Measurements from ENCODE around the gene OR52B2. TPM values are rescaled to one million over a fixed set of nuclear protein-coding genes. Genes with fewer than 3 reads are reported as not detected.
"Not testable (repeated sequence)": the region's sequence is repeated elsewhere in the genome, so short reads cannot be mapped to it uniquely, and the experiment has no call there.

Gene OR52B2
- total and polyA plus RNA-seq, 7 donors: not detected

DNA sequence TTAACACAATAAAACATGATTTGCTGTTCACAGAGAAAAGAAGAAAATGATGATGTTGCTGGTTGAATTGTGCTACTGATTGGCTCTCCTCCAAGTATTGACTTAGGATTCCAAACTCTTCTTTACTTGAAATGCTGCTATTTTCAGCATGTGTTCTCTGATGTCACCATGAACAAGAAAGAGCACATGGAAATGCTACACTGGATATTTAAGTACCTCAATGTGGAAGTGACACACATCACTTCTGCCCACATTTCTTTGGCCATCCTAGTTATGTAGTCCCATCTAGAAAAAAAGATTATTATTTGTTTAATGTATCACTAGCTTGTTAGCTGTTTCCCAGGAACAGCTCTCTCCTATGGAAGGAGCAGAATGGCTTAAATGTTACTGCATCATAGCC, 27.2 kb downstream of the OR52B2 start:
- Histone ChIP-seq H3K4me3 (no peak overlapping the region), H3K27me3 (no peaks in the 10 kb centered on the region), H3K4me1 (no peaks in the 10 kb centered on the region), H3K9me3 (no peaks in the 10 kb centered on the region), H3K36me3 (no peaks in the 10 kb centered on the region), H3K27ac (no peak overlapping the region)
- intact Hi-C loops (cut with DNase I): no loop called here
- no peak for TF ChIP-seq POLR2AphosphoS5 (IDR thresholded peaks at IDR 0.05)
- TF ChIP-seq POLR2A (IDR thresholded peaks at IDR 0.05): no peak
- TF ChIP-seq EP300 (IDR thresholded peaks at IDR 0.05): no peak
- TF ChIP-seq, protein P1, sequence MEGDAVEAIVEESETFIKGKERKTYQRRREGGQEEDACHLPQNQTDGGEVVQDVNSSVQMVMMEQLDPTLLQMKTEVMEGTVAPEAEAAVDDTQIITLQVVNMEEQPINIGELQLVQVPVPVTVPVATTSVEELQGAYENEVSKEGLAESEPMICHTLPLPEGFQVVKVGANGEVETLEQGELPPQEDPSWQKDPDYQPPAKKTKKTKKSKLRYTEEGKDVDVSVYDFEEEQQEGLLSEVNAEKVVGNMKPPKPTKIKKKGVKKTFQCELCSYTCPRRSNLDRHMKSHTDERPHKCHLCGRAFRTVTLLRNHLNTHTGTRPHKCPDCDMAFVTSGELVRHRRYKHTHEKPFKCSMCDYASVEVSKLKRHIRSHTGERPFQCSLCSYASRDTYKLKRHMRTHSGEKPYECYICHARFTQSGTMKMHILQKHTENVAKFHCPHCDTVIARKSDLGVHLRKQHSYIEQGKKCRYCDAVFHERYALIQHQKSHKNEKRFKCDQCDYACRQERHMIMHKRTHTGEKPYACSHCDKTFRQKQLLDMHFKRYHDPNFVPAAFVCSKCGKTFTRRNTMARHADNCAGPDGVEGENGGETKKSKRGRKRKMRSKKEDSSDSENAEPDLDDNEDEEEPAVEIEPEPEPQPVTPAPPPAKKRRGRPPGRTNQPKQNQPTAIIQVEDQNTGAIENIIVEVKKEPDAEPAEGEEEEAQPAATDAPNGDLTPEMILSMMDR (IDR thresholded peaks at IDR 0.05): no peak
- DNase-seq: no peak

DNA sequence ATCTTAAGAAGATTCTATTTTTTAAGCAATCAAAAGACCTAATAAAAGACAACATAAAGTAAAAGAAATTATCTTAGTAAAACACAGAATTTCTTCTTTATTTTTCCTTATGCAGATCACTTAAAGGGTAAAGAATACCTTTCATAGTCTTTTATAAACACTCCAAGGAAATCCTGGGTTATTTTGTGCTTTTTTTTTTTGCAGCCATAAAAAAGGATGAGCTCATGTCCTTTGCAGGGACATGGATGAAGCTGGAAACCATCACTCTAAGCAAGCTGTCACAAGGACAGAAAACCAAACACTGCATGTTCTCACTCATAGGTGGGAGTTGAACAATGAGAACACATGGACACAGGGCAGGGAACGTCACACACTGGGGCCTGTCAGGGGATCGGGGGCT, 34.2 kb downstream of the OR52B2 start:
- H3K4me1 ChIP-seq; H3K9me3 ChIP-seq; intact Hi-C loops (cut with DNase I); H3K4me3 ChIP-seq; H3K27ac ChIP-seq; DNase-seq; H3K27me3 ChIP-seq; H3K36me3 ChIP-seq: not testable (repeated sequence)
- 60 to 82% methylated on average over 2 of the region's 2 CpGs for WGBS, 2 donors

DNA sequence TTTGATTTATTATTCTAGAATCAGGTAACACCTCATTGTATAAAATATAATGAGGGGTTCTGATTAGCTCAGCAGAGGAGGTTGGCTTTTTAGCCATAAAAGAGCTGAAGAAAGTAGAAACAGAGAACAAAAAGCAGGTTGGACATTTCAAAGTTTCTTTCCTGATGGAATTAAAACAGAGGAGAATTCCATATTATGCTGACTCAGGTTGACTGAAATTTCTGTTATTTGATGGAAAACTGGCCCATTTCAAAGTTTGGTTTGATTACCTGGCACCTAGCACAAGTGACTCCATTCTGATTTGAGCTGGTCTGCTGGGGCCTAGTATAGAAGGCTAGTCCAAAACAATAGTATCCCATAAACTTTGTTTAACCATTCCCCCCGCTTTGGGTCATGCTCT, 37.7 kb downstream of the OR52B2 start:
- Histone ChIP-seq H3K4me3 (no peak overlapping the region), H3K27me3 (no peaks in the 10 kb centered on the region), H3K27ac (no peak overlapping the region), H3K4me1 (no peaks in the 10 kb centered on the region), H3K36me3 (no peaks in the 10 kb centered on the region), H3K9me3 (no peaks in the 10 kb centered on the region)
- intact Hi-C loops (cut with DNase I): no loop called here
- DNase-seq: no peak
- WGBS, 2 donors: 91 to 96% methylated on average over 1 of the region's 1 CpG
- TF ChIP-seq, protein P1 (IDR thresholded peaks at IDR 0.05): no peak
- TF ChIP-seq POLR2A (IDR thresholded peaks at IDR 0.05) (no peak), EP300 (IDR thresholded peaks at IDR 0.05) (no peak), POLR2AphosphoS5 (IDR thresholded peaks at IDR 0.05) (no peak)

DNA sequence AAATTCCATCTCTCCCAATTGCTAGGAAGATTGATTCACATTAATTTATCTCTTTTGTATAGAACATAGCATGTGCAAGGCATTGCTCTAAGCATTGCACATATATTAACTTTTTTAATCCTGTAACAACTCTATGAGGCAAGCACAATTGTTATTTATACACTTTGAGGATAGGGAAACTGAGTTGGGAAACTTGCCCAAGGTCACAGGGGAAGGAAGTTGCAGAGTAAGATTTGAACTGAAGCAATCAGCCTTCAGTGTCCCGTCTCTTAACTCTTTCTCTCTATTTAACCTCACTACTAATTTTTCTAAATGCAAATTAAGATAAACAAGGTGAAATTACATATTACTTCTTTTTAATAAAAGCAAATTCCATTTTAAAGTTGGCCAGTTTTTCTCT, 40.5 kb downstream of the OR52B2 start:
- WGBS, 2 donors: 73 to 79% methylated on average over 1 of the region's 1 CpG
- Histone ChIP-seq H3K4me3 (no peak overlapping the region), H3K4me1 (no peaks in the 10 kb centered on the region), H3K9me3 (no peaks in the 10 kb centered on the region), H3K27me3 (no peaks in the 10 kb centered on the region), H3K36me3 (no peaks in the 10 kb centered on the region), H3K27ac (no peak overlapping the region)
- no peak for TF ChIP-seq POLR2A (IDR thresholded peaks at IDR 0.05)
- TF ChIP-seq POLR2AphosphoS5 (IDR thresholded peaks at IDR 0.05): no peak
- intact Hi-C loops (cut with DNase I): no loop called here
- no peak for DNase-seq

DNA sequence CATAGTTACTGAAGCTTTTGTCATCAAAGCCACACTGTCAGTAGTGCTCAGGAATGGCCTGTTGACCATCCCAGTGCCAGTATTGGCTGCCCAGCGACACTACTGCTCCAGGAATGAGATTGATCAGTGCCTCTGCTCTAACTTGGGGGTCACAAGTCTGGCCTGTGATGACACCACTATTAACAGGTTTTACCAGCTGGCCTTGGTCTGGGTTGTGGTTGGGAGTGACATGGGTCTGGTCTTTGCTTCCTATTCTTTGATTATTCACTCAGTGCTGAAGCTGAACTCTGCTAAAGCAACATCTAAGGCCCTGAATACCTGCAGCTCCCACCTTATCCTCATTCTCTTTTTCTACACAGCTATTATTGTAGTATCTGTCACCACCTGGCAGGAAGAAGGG, 41.1 kb downstream of the OR52B2 start:
- Histone ChIP-seq H3K27me3 (no peaks in the 10 kb centered on the region), H3K27ac (no peak overlapping the region), H3K36me3 (no peaks in the 10 kb centered on the region), H3K9me3 (no peaks in the 10 kb centered on the region), H3K4me1 (no peaks in the 10 kb centered on the region), H3K4me3 (no peak overlapping the region)
- intact Hi-C loops (cut with DNase I): no loop called here
- TF ChIP-seq POLR2AphosphoS5 (IDR thresholded peaks at IDR 0.05) (no peak), EP300 (IDR thresholded peaks at IDR 0.05) (no peak), POLR2A (IDR thresholded peaks at IDR 0.05) (no peak)
- TF ChIP-seq, protein P1 (IDR thresholded peaks at IDR 0.05): no peak
- DNase-seq: no peak
- WGBS, 2 donors: 79 to 90% methylated on average over 1 of the region's 1 CpG

DNA sequence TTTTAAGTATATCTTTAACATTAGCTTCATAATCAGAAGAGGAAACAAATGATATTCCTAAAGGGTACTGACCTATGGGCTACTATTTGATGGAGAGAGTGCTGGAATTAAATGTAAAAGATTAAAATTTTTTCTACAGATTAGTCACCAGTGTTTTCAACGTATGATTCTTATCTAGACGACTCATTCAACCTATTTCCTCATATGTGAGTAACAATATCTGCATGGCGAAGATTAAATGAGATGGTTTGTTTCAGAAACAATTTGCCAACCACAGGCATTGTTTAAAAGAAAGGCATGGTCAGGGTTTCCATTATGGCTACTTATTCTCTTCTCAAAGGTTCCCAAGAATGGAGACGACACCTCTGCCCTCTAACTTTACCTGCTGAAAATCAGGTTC, 42.2 kb downstream of the OR52B2 start:
- no peak for DNase-seq
- TF ChIP-seq POLR2A (IDR thresholded peaks at IDR 0.05) (no peak), POLR2AphosphoS5 (IDR thresholded peaks at IDR 0.05) (no peak), EP300 (IDR thresholded peaks at IDR 0.05) (no peak)
- TF ChIP-seq, protein P1 (IDR thresholded peaks at IDR 0.05): no peak
- intact Hi-C loops (cut with DNase I): no loop called here
- Histone ChIP-seq H3K4me3 (no peak overlapping the region), H3K27ac (no peak overlapping the region), H3K4me1 (no peaks in the 10 kb centered on the region), H3K27me3 (no peaks in the 10 kb centered on the region), H3K9me3 (no peaks in the 10 kb centered on the region), H3K36me3 (no peaks in the 10 kb centered on the region)
- 65 to 74% methylated on average over 4 of the region's 4 CpGs for WGBS, 2 donors
